ENCODE results near the gene PDE1C.

The PDE1C gene

DNA sequence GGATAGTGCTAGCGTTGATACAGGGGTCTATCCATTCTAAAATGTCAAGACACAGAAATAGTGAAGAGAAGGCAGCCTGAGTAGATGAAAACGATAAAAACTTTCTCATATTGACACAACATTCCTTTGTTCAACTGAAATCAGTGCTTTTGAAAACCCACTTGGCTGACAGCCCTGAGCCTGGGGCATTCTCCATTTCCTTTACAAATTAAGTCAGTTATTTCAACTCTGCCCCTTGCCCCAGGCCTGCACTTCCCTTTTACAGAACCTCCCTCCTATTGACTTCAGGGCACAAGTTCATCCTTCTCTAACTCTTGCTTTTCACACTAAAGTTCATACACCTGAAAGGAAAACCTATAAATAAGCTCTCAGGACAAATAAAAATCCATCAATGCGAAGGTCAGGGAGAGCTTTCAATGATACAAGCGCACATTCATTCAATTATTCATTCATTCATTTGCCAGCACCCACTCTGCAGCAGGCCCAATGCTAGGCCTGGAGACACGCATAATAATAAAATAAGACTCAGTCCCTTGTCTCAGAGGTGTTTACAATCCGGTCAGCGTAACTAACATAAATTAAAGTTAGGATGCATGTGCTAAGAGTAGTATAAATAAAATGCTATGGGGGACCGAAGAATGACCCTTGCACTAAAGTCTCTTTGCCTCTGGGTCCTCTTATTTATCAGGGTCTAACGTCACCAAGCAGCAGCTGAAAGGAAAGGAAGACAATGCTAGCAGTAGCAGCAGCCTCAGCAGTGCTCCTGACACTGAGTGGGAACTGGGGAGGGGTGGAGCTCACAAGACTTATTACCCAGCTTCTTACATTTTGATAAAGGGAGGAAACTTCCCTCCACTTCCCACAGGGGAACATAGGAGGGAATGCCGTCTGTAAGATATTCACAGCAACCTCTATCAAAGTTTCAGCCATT is 134.8 kb downstream of the PDE1C start:
- no peak for DNase-seq

DNA sequence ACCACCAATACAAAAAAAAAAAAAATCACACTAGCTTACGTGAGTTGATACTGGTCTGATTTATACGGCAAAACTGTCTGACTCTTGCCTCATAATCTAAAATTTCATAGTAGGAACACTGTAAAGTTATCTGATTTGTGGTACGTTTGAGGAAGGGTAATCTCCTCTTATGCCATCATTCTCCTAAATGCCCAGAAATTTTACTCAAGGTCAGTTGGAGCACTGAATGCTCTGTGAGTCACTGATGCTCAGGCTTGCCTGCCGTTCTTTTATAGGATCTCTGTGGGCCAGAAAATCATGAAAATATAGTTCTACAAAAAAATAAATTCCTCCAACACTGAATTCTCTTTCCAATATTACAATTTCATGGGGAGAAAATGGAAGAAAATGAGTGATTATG is 135.7 kb downstream of the PDE1C start:
- DNase-seq, result no peak

DNA sequence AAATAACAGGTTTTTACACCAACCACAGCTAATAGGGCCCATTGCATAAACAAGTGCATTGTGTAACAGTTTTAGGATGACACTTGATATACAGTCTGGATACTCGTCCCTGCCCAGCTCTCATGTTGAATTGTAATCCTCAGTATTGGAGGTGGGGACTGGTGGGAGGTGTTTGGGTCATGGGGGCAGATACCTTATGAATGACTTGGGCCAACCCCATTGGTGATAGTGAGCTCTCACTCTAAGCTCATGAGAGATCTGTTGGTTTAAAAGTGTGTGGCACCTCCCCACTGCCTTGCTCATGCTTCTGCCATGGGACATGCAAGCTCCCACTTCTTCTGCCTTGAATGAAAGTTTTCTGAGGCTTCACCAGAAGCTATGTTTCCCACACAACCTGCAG is 136.7 kb downstream of the PDE1C start:
- no peak for DNase-seq

DNA sequence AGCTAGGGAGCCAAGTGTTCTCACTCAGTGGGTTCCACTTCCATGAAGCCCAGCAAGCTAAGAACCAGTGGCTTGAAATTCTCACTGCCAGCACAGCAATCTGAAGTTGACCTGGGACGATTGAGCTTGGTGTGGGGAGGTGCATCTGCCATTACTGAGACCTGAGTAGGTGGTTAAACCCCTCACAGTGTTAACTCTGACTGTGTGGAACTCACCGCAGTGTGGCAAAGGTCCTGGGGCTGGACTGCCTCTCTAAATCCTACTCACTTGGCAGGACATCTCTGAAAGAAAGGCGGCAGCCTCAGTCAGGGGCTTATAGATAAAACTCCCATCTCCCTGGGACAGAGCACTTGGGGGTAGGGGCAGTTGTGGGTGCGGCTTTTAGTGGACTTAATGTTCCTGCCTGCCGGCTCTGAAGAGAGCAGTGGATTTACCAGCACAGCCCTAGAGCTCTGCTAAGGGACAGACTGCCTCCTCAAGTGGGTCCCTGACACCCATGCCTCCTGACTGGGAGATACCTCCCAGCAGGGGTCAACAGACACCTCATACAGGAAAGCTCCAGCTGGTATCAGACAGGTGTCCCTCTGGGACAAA is 143.1 kb downstream of the PDE1C start:
- no peak for DNase-seq

DNA sequence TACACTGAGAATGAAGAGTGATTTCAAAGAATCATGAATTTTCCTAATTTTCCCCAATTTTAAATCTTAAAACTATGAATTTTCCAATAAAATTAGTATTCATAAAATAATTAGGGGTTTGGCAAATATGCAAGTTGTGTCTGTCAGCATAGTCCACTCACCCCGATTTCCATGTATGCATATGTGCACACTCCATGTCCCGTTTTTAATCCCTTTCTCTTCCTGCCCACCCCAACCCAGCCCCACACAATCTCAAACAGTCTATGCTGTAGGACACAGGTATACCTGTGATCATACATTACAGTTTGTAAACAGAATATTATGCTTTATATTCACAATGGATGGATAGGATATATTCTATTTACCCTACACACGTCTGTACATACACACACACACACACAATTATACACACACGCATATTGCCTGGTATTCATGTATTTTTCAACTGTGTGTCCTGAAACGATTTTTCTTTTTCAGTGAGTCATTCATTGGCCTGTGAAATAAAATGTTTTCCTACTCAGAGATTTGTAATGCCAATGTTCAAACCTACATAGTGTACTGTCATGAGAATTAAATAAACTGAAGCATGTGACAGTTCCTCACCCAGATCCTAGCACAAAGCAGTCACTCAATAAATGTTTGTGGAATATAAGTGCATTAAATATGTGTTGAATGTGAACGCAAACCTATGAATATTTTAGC is 144.3 kb downstream of the PDE1C start:
- no peak for DNase-seq

DNA sequence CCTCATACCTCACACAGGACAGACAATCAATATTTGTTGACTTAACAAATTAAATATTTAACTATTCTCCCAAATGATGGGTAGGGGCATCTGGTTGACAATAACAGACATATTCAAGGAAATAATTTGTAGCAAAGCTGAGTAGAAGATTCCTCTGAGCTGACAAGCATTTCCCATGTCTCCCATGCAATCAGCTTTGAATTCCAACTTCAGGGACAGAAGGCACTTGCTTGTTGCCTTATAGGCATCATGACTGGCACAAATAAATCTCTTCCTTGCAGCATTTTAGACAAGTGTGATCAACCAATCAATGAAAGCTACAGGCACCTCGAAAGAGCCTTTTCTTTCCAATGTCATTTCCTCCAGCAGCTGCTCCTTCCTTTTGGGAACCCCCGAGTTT is 146.0 kb downstream of the PDE1C start:
- no peak for DNase-seq

DNA sequence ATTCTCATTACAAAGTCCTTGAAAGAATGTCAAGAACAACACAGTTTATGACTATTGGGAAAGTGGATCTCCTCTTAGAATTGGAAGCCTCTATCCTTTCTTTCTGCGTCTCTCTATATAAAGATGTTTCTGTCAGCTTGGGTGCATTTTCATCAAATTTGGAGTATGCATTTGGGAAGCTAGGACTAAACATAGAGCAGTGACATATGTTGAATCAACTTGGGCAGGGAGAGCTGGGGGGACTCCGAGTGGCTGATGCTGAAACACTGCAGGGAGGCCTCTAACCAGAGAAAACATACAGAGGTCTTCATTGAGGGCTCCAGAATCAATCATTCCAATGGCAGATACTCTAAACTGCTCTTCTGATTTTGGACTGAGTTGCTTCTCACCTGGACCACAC is 147.4 kb downstream of the PDE1C start:
- DNase-seq, result no peak

DNA sequence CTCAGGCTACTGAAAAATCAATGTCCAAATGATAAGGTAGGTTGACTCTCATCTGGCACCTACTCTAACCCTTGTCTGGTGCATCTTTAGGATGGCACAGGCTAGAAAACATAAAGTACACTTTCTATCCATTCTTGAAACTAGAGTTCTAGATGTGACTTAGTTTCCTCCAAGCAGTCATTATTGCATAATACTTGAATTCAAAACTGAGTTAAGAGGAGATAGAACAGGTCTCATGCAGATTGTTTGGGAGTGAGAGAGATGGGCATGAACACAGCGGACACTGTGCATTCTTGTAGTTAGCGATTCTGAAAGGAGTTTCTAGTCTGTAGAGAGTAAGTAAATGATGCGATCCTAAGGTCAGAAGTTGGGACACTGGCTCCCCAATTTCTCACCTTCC is 149.2 kb downstream of the PDE1C start:
- DNase-seq, result no peak

DNA sequence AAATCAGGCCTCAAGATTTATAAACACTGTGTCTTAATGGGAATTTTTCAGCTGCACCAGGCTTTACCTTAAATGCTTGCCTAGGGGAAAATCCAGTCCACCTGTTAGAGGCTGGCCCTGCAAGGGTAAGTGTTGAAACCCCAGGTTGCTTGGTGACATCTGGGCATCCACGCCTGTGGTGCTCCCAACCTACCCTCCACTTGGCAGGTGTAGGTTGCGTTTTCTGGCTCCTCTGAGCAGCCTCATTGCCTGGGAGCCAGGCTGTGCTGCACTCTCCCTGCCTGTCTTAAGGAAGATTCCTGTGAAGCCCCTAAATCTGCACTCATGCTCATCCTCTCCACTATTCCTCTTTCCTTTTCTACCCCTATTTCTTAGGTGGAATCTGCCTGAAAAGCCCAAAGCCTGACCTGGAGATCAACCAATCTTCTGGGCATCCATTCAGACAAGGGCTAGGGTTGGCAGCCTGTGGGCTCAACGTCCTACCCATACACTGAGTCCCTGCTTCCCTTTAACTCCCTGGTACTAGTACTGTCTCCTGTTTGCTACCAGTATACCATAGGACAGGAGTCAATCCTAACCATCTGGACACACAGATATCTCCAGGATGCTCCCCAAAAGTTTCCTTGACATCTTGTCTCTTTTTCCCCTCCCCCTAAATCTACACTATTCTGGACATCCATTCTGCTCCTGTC is 150.4 kb downstream of the PDE1C start:
- DNase-seq, result no peak

DNA sequence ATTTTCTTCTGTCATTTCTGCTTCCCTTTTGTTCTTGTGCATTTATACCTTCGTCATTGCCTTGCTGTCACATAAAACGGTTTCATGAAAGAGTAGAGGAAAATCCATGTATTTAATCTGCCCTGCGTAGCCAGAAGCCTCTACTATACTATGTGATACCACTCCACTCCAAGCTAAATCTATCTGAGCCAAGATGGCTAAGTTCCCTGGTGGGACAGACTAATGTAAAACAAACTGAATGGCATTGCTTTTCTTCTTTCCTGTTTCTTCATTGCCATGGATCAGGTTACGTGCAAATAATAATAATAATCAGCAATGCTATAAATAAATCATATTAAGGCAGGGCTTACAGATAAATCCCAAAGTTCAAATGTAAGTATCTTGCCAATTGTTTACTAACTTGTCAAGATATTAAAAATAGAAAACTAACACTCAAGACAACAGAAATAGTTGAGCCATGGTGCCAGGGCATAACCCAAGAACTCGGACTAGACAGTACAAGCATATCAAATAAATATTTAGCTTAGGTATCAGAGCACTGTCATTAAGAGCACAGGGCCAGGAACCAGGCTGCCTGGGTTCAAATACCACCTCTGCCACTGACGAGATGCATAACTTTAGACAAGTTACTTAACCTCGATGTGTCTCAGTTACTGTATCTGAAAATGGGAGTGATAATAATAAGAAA is 151.4 kb downstream of the PDE1C start:
- DNase-seq, result no peak

DNA sequence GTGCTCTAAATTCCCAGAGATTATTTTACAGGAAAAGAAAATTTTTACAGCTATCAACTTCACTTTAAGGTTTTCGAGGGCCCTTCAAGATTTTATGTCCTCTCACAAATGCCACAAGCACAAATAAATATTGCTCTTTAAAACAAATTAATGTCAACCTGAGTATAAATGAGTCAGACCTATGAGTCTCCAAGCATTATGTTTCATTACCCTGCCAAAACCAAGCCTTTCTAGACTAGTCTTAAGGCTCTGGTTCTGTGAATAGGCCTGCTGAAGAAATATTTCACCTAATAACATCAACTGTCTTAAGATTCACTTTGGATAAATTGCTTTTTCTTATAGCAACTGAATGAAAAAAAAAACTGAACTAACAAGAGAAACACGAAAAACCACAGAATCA is 153.0 kb downstream of the PDE1C start:
- DNase-seq, result no peak

DNA sequence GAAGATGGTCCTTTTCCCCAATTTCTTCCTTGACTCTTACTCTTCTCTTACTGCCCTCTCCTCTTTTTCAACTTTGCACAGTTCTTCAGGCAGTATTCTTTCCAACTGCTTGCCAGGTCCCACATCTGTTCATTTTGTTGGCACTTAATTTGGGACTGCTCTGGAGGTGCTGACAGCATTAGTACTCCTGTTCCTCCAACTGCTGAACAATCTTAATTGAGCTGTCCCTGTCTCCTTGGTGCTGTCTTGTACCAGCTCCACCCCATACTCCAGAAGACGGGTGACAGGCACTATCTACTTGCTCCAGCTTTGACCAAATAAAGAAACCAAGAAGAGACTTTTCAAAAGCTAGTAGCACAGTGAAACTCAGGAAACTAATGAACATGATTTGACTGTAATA is 160.0 kb downstream of the PDE1C start:
- DNase-seq, result no peak

DNA sequence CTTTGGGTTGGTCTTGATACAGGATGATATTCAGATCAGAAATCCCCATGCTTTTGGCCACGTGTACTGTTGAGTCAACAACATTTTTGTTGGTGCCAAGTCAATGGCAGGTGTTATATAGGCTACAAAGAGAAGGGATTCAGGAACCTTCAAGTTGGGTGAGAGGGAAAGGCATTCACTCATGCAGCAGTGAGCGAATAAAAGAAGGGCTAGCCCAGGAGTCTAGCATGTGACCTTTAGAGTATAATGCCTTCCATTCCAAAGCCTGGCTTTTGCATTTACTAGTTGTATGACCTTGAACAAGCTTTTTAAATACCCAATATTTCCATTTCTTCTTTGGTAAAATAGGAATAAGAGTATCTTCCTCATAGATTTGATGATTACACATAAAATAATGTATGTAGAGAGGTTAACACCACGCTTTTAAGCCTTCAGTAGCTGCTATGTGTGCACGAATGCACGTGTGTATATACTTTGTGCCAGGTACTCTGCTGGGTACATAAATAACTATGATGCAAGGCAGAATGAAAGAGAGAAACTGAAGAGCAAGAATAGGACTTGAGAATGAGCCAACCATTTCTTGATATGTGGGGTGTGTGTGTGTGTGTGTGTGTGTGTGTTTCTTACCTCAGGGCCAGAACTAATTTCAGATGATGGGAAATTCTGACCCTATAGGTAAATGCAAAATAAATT is 163.6 kb downstream of the PDE1C start:
- DNase-seq, result no peak

DNA sequence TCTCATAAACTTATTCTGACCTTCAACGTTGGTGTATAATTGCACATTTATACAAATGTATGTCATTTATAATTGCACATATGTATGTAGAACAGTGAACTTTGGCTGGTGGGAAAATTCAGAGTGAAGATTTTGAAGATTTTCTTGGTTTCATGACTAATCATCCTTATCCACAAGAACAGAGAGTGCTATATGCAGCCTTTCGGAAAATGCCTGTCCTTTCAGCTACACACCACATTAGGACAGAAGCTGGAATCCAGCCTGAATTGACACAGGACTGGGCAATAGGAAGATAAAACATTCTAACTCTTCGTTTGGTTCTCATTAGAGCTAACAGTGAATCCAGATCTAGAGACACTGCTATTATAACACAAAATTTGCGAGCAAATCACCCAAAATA is 166.2 kb downstream of the PDE1C start:
- DNase-seq, result no peak

DNA sequence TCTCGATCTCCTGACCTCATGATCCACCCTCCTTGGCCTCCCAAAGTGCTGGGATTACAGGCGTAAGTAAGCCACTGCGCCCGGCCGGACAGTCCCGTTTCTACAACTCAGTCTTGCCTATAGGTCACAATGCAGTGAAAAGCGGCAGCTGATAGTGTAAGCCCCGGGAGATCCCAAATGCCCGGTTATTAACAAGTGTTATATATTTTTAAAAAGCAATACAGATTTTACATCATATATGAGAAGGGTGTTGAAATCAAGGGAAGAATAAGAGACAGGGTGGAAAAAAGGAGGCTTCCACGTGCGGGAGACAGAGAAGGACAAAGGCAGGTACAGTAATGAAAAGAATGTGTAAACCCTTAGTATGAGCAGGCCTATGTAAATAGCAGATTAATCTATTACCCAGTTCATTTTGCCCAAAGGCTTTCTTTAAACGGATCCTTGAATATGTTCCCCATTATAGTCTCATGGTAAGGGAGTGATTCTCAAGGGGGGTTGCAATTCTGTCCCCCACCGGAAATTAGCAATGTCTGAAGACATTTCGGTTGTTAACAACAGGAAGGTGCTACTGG is 170.8 kb downstream of the PDE1C start:
- DNase-seq, result no peak

DNA sequence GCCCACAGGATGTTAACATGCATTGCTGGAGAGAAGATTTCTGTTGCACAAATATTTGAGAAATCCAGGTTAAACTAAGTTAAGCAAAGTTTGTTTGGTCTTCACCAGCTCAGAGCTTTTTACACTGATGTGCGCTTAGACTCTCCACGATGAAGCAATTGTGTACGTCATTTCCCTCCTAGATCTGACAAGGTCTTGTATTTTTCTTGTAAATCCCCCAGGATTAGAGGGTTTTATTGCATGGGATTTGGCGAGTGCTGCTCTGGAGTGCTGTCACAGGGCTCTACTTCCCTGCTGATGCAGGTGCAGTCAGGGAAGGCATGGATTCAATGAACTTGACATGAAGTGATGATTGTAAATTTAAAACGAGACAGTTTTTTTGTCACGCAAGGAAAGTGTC is 173.3 kb downstream of the PDE1C start:
- no peak for DNase-seq

DNA sequence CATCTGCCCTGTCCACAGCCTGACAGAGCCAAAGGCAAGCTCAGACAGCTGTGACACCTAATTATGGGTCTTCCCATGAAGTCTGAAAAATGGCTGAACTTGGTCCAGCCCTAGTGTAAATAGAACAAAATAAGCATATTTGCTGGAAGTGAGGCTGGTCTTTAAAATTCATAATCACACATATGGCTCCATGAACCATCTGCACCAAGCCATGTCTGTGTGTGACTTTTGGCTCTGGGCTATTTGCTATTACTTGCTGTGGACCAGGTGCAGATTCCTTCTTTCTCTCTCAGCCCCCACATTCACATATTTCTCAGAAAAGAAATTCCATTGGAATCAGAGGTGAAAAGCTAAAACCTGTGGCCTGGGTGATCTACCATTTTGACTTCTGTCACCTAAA is 175.9 kb downstream of the PDE1C start:
- DNase-seq, result no peak

DNA sequence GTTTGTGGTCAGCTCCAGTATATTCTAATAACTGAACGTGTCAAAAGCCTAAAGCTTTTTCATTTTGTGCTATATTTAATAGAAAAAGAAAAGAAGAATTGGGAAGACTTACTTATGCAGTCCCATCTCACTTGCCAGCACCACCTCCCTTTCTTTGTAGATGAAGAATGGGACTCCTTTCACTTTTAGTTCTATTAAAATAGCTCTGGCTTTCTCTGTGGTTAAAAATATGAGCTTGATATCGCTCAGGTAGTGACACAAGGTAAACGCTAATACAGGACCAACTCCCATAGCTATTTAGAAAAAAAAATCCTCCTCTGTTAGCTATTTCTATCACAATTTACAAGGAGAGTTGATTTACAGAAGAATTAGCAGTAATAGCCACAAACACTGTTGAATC is 176.8 kb downstream of the PDE1C start:
- no peak for DNase-seq

DNA sequence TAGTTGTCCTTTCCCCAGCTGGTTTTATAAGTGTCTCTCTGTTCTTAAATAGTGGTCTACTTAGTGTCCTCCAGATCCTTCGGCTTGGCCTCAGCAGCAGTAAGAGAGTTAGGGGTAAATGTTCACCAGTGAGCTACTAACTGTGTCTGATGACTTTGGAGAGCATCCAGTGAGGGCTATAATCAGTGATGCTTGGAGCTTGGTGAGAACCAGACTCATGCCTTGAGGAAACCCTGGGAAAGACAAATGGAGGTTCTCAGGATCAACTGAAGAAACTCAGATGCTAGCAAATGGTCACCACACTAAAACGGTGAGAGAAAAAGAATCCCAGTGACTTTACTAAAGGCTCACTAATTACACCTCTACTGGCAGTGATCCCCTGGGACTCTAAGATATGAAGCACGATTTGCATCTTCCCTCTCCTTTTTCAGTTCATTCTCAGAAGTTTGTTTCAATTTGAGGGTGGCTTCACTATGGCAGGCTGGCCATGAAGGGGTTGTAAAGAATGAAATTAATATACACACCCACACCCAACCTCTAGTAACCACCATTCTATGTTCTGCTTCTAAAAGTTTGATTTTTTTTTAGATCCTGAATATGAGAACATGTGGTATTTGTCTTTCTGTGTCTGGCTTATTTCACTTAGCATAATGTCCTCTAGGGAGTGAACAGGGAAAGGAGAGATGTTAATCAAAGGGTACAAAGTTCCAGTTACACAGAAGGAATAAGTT is 177.9 kb downstream of the PDE1C start:
- DNase-seq, result no peak

DNA sequence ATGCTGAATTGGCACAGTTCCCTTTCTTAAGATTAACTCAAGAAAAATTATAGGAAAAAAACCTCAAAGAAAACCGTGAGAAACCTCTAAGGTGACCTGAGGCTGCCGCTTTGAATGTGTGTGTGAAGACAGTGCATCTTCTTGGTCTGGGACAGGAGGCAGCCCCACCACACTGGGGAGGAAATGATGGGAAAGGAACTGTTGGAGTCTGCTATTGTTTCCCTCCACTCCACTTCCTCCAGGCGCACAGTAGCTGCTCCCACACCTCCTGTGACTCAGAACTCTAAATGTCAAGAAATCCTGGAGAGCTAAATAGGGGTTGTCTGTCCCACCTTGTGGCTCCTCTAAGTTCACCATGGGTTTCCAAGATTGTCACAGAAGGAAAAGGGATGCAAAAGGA is 179.4 kb downstream of the PDE1C start:
- no peak for DNase-seq

DNA sequence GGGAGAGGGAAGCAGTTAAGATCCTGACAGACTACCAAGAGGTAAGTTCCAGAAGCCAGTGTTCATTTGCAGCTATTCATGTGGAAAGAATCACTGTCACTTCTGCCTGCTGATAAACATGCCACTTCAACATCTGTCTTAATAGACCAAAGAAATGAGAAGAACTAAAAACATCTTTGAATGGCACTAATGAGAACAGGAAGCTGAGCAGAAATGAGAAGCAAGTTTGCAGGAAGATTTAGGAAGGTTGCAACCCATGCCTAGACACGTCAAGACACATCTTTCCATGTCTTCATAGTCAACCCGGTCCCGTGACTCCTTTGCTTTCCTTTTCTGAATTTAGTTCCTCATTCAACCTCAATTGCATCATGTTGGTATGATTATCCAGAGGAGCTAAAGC is 180.0 kb downstream of the PDE1C start:
- DNase-seq, result no peak

All from NCI-H510A treated with DMSO at 0.1 percent for 48 hours (cell line).